CD4-positive, alpha-beta T cell treated with Interleukin-15 for 4 hours (primary cell): ENCODE measurements around the gene IER3.
"Not testable (repeated sequence)": the region's sequence is repeated elsewhere in the genome, so short reads cannot be mapped to it uniquely, and the experiment has no call there.

Experiments
- DNase-seq: peaks from one replicate; pipeline ENCODE4 v3.0.0-alpha.2; 2020; ENCODE audit warnings: low spot score

The IER3 gene

GRCh38 chr6:30723843-30724741 is 20.3 kb downstream of the IER3 start:
- DNase-seq = not testable (repeated sequence)

DNA sequence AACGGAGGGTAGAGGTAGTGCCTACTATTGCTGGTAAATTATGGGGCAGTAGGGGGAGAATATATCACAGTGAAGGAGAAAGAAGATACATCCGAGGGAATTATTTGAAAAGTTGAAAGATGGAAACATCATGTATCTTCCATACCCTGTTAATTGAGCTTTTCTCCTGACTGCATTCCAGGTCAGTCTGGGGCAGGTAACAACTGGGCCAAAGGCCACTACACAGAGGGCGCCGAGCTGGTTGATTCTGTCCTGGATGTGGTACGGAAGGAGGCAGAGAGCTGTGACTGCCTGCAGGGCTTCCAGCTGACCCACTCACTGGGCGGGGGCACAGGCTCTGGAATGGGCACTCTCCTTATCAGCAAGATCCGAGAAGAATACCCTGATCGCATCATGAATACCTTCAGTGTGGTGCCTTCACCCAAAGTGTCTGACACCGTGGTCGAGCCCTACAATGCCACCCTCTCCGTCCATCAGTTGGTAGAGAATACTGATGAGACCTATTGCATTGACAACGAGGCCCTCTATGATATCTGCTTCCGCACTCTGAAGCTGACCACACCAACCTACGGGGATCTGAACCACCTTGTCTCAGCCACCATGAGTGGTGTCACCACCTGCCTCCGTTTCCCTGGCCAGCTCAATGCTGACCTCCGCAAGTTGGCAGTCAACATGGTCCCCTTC is 21.0 kb downstream of the IER3 start:
- DNase-seq = not testable (repeated sequence)

- peak; percentile 86 for DNase-seq
These were observed 21.9 kb downstream of the IER3 start for GRCh38 chr6:30722280-30723112.

DNA sequence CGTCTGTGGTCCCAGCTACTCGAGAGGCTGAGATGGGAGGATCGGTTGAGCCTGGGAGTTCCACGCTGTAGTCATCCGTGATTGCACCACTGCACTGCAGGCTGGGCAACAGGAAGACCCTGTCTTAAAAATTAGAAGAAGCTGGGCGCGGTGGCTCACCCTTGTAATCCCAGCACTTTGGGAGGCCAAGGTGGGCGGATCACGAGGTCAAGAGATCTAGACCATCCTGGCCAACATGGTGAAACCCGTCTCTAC is 22.4 kb downstream of the IER3 start:
- not testable (repeated sequence) for DNase-seq

GRCh38 chr6:30721198-30722024 is 22.9 kb downstream of the IER3 start:
- peak; percentile 95 for DNase-seq

DNA sequence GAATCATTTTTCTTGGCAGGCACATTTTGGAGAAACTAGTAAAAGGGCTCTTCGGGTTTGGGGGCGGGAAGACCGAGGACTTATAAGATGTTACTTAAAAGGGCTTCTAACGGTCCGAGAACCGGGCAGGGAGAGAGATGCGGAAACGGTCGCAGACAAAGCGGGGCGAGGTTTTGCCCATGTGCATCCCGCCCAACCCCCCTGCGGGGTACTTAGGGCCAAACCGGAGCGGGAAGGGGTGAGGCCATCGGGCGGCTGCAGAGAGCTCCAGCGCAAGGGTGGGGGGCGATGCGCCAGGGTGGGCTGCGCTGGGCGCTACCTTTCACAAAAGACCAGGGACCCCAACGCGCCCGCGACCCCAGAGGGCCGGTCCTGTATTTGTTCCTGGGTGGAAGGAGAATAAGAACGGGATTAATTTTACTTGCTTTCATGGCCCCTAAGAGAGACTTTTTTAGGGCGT is 23.6 kb downstream of the IER3 start:
- DNase-seq = peak; percentile 45

GRCh38 chr6:30719791-30720737 is 24.3 kb downstream of the IER3 start, which contains the start of gene TUBB:
Gene TUBB, plus strand, starts transcription at chr6:30720352. Its CDS starts 155 bp downstream, at chr6:30720507.
- DNase-seq = peak; percentile 96

GRCh38 chr6:30719356-30719755 is 25.0 kb downstream of the IER3 start:
- DNase-seq = no peak

- DNase-seq = not testable (repeated sequence)
These were observed 26.3 kb downstream of the IER3 start for GRCh38 chr6:30717845-30718720.

DNA sequence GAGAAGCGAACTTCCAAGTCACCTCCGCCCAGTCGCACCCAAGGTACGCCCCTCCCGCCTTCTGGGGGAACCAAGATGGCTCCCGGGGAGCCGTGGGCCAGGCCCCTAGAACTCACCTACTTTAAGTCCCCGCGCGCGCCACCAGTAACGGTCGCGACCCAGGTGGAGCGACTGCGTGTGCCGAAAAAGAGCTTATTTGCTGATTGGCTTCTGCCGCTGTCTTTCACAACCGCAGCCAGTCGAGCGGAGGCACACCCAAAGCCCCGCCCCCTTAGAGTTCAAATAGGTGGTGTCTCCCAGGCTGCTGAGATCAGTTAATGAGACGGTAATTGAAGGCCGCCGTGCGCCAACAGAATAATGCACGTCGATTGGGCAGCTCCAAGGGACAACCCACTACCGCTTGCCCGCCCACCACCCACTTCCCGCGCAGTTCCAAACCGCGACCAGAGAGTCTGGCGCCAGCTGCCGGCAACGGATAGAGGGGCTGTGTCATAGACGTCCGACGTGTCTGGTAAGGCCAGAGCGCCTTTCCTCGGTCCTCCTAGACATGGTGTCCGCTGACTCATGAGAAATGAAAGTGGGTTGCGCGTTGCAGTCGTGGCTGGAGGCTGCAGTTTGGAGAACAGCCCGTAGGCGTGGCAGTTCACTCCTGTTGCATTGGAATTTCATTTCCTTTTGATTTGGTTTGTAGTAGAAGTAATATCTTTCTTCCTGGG is 27.1 kb downstream of the IER3 start, which contains the start of gene MDC1:
Gene MDC1, minus strand, starts transcription at position 153 of the 716 bp plus-strand sequence. CDS start 2,106 bp downstream, outside the sequence.
- peak; percentile 100 for DNase-seq

- no peak for DNase-seq
These were observed 27.5 kb downstream of the IER3 start for GRCh38 chr6:30716879-30717128.

- no peak for DNase-seq
These were observed 30.1 kb downstream of the IER3 start for GRCh38 chr6:30714263-30714662.

- no peak for DNase-seq
These were observed 31.9 kb downstream of the IER3 start for GRCh38 chr6:30712441-30712945.

DNA sequence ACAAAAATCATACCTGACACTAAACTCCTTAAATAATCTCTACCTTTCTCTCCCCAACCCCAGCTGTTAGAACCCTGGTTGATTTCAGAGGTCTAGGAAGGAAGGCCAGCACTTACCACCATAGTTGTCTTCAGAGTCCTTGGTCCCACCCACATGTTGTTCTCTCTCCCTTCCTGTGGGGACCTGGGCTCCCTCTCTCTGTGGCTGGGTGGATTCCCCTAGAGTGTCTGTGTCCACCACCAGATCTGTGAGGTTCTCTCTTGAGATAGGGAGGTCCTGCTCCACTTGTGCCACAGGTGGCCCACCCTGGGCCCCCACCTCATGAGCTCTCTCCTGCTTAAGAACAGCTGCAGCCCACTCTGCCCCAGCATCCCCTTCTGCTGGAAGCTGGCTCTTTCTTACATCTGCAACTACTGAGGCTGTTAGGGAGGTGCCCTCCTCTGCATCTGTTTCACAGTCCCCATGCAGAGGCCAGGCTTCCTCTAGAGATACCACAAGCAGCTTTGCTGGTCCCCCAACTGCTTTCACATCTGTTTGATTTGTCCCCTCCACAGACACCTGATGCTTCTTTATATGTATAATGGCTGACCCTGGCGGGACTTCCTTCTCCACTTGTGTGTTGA is 32.5 kb downstream of the IER3 start:
- DNase-seq = no peak

- no peak for DNase-seq
These were observed 35.1 kb downstream of the IER3 start for GRCh38 chr6:30709101-30709868.

GRCh38 chr6:30707281-30707850 is 37.0 kb downstream of the IER3 start:
- no peak for DNase-seq

- no peak for DNase-seq
These were observed 38.7 kb downstream of the IER3 start for GRCh38 chr6:30705620-30706019.
